Chondrocyte (in vitro differentiated cells): ENCODE data around the gene PLXNA4. TPM values are rescaled to one million over a fixed set of nuclear protein-coding genes. Genes with fewer than 3 reads are reported as not detected.

Experiments used
- DNase-seq: peaks from one replicate; pipeline ENCODE4 v3.0.0; 2021; ENCODE audit warnings: mixed read lengths, low spot score
- H3K27ac Mint-ChIP-seq: one replicate; pipeline ENCODE4 v1.8.0; 2021; ENCODE audit warnings: mild to moderate bottlenecking, moderate library complexity, mixed read lengths; ENCODE audit not compliant: unreplicated experiment
- H3K27me3 Mint-ChIP-seq: 2 replicates; pipeline ENCODE4 v1.8.0; 2021; ENCODE audit warnings: low read depth, mixed read lengths
- H3K36me3 Mint-ChIP-seq: 2 replicates; pipeline ENCODE4 v1.8.0; 2021; ENCODE audit warnings: low read depth, mixed read lengths
- H3K4me1 Mint-ChIP-seq: 2 replicates; pipeline ENCODE4 v1.8.0; 2021; ENCODE audit warnings: low read depth, mild to moderate bottlenecking, mixed read lengths
- H3K4me3 Mint-ChIP-seq: one replicate; pipeline ENCODE4 v1.8.0; 2021; ENCODE audit warnings: mild to moderate bottlenecking, moderate library complexity, mixed read lengths; ENCODE audit not compliant: unreplicated experiment
- H3K9me3 Mint-ChIP-seq: 2 replicates; pipeline ENCODE4 v1.8.0; 2021; ENCODE audit warnings: low read depth, mixed read lengths
- CTCF ChIP-seq: fragments of 200-600 bp; sonication (generic); IDR thresholded peaks from 2 replicates; pipeline ENCODE4 v1.5.0; 2021; ENCODE audit warnings: antibody characterized with exemption, mild to moderate bottlenecking, moderate library complexity
- total RNA-seq: library from RNA; stranded (reverse); gene quantifications from 3 replicates; pipeline ENCODE4 v1.2.1, GENCODE V29; 2021

The PLXNA4 gene
- total RNA-seq, 1 donor from 2014 or later = 11.3 TPM

- Mint-ChIP-seq H3K27me3 (no peaks in the 10 kb centered on the region), H3K36me3 (no peaks in the 10 kb centered on the region), H3K9me3 (no peaks in the 10 kb centered on the region), H3K4me1 (peaks cover 15% of the 10 kb centered on the region), H3K4me3 (no peak overlapping the region), H3K27ac (no peak overlapping the region)
- TF ChIP-seq CTCF = no peak
- DNase-seq = no peak
Observed at GRCh38 chr7:132515181-132515580, 61.1 kb downstream of the PLXNA4 start.

GRCh38 chr7:132514430-132514829 is 61.8 kb downstream of the PLXNA4 start:
- Mint-ChIP-seq H3K9me3 (no peaks in the 10 kb centered on the region), H3K27me3 (no peaks in the 10 kb centered on the region), H3K36me3 (no peaks in the 10 kb centered on the region), H3K4me3 (no peak overlapping the region), H3K4me1 (peaks cover 15% of the 10 kb centered on the region), H3K27ac (no peak overlapping the region)
- DNase-seq = no peak
- TF ChIP-seq CTCF = no peak

- H3K36me3 Mint-ChIP-seq = peaks cover 2% of the 10 kb centered on the region
- no peaks in the 10 kb centered on the region for H3K27me3 Mint-ChIP-seq
- no peak for TF ChIP-seq CTCF
- peaks cover 15% of the 10 kb centered on the region for H3K4me1 Mint-ChIP-seq
- H3K27ac Mint-ChIP-seq = no peak overlapping the region
- no peak overlapping the region for H3K4me3 Mint-ChIP-seq
- no peak for DNase-seq
- no peaks in the 10 kb centered on the region for H3K9me3 Mint-ChIP-seq
Observed at GRCh38 chr7:132511921-132512320, 64.3 kb downstream of the PLXNA4 start.

- no peaks in the 10 kb centered on the region for H3K9me3 Mint-ChIP-seq
Observed at GRCh38 chr7:132511387-132511786, 64.9 kb downstream of the PLXNA4 start.

GRCh38 chr7:132509643-132510042 is 66.6 kb downstream of the PLXNA4 start:
- H3K4me3 Mint-ChIP-seq = no peak overlapping the region
- H3K4me1 Mint-ChIP-seq = peaks cover 12% of the 10 kb centered on the region
- peaks cover 11% of the 10 kb centered on the region for H3K36me3 Mint-ChIP-seq
- no peaks in the 10 kb centered on the region for H3K27me3 Mint-ChIP-seq
- H3K9me3 Mint-ChIP-seq = no peaks in the 10 kb centered on the region
- no peak overlapping the region for H3K27ac Mint-ChIP-seq
- no peak for TF ChIP-seq CTCF
- DNase-seq = no peak

More at GRCh38 chr7:132511387-132511786, 64.9 kb downstream of the PLXNA4 start:
- Mint-ChIP-seq H3K4me3 (no peak overlapping the region), H3K36me3 (peaks cover 5% of the 10 kb centered on the region), H3K27ac (no peak overlapping the region), H3K27me3 (no peaks in the 10 kb centered on the region), H3K4me1 (peaks cover 14% of the 10 kb centered on the region)
- DNase-seq = no peak
- TF ChIP-seq CTCF = no peak
